Right hindlimb (tissue), 1 donor: Measurements from ENCODE around the gene TMEM163.

Experiments used
- DNase-seq: peaks from one replicate; pipeline ENCODE4 v3.0.0-alpha.2; 2018

The TMEM163 gene

DNA sequence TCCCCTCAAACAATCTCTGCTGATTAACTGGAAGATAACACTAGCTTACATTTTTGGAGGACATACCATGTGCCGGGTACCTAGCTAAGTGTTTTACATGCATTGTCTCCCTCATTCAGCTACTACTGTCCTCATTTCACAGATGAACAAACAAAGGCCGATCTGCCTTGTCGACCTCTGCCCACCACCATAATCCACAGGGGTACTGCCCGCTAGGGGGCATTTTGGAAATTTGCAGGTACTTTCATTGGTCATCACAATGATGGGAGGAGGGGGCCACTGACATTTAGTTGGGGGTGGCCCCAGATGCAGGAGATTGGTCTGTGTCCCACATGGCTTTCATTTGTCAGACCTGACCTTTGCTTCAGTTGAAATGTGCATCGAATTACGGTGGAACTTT lies 3.9 kb upstream of the TMEM163 start:
- no peak for DNase-seq

DNA sequence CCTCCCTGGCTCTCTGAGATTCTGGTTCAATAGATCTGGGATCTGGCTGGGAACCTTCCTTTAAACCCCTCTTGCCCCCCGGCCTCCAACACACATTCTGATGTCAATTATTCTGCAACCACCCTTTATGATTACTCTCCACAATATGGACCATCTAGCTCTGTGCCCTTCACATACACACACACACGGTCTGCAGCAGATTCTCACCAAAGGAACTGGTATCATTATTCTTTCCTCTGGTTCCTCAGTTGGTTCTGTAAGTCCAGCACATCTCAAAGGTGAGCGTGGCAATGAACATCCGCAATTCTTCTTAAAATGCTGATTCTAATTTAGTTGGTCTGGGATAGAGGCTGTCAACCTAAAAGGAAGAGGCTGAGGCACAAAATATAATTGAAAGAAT lies 2.8 kb upstream of the TMEM163 start:
- DNase-seq: no peak

DNA sequence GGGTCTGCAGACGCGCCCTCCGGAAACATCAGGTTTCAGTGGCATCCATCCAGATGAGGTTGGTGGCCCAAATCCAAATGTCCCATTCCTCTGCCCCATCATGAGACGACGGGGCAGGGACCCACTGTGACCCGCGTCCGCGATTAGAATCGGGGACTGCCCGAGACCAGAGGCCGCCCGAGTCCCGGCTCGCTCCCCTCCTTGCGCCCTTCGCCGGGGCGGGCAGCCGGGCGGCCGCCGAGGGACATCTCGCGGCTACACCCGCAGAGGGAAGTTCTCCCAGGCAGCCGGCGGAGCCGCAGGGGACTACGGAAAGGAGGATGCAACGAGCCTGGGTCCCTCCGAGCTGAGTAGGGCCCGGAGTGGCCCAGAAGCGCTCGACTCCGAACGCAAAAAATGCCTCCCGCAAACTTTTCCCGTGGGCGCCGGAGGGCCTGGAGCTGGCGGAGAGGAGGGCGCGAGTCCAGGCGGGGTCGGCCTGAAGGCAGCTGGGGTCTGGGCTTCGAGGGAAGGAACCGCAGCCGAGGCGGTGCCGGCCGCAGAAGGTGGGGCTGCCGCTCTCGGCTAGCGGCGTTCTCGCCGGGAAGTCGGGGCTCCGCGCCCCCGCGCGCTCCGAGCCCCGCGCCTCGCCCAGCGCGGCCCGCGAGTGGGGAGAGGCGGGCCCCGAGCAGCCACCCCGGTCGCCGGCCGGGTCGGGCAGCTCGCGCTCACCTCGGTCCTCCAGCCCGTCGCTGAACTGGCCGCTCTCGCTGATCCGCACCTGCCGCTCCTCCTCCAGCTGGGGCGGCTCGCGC lies 580 bp downstream of the TMEM163 start:
- DNase-seq: no peak

DNA sequence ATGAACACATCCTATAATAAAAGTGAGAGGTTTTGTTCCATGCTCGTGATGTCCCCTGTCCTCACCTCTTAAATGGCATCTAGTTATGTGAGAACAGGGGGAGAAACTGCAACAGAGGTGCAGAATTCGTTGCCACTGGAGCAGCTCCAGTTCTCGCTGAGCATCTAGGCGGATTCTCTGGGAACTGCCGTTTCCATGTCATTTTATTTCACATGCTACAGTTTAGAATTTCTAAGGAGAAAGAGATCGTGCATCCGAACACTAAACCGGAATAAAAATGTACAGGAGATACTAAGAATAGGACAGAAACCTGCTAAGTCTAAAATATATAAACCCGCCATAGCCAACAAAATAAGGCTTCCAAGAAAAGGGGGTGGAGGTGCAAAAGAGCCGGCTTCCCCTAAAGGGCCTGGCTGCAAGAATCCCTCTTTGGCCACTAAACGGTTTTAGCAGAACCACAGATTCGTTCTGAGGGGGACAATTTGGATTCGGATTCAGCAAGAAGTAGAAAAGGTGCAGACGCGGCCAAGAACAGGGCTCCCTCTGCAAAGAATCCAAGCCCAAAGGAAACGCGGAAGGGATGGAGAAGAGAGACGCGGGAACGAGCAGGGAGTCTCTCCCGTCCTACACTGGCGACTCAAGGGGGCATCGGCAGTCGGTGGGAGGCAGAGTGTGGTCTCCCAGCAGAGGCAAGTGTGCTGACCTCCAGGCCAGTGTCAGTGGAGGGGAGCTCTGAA lies 1.3 kb downstream of the TMEM163 start:
- no peak for DNase-seq

DNA sequence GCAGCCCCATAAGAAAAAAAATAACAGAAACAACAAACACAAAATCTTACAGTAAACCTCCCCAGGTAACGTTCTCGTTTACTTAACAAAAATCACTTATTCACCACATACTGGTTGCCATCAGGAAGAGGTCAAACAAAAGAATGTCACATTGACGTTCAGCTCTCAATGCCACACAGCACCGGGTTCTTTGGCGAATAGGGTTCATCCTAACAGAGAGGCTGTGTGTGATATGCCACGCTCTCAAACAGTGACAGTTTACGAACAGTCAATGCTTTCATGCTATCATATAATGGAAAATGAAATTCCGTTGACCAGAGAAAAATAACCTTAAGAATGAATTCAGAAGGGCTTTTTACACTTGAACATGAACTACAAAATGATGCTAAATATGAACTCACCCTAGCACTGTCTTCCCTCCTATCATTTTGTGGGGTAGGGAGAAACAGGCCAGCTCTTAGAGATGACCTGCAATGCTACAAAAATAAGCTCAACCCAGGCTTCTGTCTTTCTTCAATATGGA lies 2.0 kb downstream of the TMEM163 start:
- DNase-seq: no peak

DNA sequence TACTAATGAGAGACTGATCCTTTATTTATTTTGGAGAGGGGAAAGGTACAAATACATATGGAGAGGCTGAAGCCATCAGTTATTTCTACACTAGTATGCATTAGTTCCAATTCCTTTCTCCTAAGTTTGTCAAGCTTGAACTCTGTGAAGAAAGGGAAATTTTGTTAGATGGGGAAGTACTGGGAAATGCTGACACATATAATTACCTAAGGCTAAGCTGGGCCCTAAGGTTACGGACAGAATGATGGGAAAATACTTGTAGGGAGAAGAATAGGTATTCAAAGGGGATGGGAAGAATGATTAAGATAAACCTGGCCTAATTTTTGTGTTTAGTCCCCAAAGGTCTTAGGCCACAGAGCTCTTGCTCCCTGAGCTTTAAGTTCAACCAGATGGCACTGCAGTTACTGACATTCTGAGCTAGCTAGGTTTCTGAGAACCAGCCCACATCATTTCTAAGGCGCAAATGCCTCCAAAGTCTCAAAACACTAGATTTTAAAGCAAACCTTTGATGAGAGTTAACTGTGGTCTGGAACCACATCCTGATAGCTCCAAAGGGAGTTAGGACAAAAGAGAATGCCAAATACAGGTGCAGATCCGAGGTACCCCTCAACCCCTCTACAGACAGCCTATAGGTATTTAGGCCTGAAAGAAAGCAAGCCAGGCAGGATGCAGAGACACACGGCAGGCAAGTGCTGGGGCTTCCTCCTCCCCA lies 2.7 kb downstream of the TMEM163 start:
- DNase-seq: no peak

DNA sequence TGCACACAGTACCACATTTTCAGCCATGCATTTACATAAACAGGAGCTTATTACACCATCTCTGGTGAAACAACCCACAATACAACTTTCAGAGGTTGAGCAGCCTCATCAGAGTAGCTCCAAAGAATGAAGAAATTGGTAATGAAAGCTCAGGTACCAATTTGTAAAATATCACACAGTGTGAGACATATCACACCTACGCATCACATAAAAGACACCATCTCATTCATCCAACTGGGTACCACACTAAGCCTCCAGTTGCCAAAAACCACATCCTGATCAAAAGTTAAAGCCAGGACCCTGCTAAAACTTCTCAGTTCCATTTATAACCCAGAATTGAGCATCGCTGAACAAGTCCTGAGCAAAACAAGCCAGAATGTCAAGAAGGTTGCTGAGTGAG lies 4.6 kb downstream of the TMEM163 start:
- DNase-seq: no peak

DNA sequence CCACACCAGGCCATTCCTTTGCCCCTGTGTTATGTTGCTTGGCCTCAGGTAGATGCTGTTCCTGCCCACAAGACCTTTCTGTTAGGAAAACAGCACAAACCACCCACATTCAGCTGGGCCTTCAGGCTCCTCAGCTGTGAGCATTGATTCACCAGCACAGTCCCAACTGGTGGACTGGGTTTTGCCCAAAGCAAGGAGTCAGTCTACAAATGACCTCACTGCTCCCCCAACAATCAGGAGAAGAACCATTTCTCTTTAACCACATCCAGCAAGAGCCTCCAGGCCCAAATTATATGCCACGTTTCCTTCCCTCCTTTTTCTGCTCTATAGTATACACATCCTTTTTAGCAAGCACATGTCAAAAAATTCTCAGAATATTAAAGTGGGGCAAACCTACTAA lies 5.2 kb downstream of the TMEM163 start:
- DNase-seq: no peak

DNA sequence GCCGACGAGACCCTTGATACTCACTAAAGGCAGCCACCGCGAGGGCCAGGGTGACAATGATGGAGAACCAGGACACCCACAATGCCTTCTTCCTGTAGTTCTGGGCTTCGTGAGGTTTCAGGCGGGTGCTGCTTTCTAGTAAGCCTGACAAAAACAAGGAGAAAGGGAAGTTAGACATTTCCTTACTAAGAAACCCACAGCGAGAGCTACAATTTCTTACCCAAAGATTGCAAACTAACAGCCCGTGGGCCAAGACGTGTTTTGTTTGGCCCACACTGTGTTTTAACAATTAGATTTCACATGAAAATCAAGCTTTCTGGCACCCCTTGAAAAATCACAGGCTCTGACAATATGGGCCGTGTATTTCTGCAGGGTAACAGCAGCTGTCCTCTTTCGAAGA lies 5.6 kb downstream of the TMEM163 start:
- DNase-seq: no peak

DNA sequence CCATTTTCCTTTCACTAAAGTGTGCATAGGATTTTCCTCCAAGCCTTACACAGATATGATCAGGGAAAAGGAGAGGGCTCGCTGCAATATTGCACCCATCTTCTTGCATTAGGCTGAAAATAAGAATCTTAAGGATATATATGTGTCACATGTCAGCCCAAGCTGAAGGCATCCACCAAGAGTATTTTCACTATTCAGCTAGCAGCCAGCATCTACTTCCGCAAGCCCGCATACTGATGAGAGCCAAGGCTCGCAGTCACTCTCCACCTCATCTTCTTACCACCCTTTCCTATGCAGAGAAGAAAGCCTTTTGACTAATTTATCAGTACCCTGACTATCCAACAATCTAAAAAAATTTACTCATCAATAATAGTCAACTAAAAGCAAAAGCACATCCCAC lies 6.1 kb downstream of the TMEM163 start:
- DNase-seq: no peak

DNA sequence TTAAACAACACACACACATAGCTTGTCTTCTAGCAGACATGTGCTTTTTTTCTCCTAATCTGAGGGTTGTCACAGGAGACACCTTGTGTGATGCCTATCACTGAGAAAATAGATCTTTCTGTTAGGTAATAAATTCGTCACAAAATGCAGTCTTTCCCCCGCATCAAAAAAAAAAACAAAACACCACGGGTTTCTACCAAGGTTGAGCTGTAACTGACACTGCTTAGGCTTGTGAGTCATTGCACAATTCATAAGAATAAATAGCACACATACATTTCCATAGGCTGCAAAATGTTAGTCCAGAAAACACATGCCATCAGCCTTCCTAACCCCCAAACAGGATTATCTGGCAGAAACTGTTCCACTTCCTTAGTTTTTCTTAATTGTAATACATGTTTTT lies 6.5 kb downstream of the TMEM163 start:
- no peak for DNase-seq

DNA sequence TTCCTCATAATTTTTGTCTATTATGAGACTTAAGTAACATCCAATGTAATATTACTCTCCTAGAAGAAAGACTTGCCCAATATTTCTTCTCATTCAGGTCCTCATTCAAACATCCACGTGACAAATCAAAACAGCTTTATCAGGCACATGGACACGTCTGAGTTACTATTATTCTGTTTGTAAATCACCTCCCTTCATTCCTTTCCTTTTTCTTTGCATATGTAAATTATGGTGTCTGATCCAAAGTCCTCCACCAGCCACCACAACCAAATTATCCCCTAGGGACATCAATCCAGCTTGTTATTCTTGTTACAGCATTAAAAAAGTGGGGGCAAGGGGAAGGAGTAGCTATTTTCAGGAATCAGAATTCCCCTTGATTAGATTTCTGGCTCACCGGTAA lies 7.1 kb downstream of the TMEM163 start:
- DNase-seq: no peak

DNA sequence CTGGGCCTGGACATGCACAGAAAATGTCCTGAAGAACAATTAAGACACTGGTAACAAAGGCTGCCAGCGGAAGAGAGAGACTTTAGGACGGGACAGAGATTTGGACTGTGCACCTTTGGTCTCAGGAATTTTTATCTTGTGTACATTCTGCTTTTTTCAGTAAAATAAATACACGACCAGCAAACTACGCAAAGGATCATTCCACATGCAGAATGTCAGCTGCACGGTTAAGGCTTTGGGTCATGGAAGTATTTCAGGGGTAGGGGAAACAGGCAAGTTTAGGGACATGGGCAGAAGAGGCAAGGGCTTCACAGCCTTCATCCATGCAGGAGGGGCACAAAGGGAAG lies 11.5 kb downstream of the TMEM163 start:
- DNase-seq: no peak

DNA sequence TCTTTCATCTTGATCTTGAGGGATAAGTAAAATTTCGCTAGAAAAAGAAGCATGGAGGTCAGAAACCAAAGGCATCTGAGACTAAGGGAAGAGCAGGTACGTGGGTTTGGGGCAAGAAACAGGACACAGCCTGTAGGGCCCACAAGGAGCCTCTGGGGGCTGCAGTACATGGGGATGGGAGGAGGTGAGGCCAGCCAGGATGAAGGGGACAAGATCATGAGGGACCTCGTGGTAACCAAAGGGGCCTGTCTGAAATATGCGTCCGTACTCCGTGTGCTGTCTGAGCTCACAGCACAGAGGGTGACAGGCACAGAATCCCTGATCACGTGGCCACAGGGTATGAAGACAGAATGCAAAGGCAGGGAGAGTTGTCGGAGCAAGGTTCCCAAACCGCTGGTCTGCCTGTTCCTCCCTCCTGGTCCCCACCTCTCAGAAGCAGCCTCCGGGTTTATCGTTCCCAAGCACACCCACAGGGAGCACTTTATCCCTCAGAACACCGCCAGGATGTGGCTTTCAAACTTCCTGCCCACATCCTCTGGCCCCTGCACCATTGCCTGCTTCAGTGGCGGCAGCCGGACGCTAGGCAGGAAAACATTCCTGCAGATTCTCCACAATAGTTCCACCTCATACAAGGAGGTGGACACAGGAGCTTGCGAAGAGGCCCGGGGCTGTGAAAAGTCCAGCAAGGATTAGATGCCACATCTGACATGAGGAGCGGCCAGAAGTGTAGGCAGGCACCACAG lies 12.0 kb downstream of the TMEM163 start:
- DNase-seq: no peak

DNA sequence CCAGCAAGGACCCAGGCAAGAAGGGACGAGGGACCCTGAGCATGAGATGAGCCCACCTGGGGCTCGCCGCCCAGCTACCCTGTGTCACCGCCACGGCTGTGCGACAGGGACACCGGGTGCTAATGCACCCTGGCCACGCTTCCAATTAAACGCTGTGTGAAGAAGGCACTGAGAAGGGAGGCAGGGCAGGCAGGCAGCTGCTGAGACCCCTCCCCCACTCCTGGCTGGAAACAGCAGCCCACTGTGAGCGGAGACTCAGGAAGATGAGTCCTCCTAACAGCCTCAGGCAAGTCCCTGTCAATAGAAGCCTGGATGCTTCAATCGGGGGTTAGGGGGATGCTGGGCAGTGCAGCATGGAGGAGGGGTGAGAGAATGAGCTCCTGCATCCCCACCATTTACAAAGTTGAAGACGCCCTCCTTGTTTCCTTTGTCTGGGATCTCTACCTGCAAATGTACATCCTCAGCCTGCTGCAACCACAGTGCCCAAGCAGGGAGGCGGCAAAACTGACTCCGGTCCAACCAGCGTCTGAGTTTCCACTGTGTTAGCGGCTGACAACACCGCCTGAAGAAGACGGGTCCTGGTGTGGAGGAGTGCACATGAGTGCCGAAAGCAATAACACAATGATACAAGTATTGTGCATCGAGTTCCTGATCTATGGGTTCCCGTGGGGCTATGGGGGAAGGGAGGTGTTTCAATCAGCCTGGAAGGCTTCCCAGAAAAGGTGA lies 12.8 kb downstream of the TMEM163 start:
- no peak for DNase-seq

DNA sequence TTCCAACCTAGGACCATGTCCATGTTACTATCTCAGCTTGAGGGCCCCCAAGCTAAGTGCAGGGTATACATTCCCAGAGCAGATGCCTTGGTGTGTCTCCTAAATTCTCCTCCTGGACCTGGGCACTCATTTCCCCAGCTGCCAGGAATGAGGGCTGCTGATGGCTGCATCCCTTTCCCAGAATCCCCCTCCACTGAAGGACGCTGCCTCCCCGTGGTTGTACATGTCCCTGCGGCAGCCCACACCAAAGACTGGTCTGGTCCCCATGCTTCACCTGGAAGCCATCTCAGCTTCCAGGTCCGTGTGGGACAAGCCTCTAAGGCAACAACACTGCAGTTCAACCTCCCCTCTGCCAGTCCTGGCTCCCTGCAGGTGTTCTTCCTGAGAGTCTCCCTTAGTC lies 14.6 kb downstream of the TMEM163 start:
- no peak for DNase-seq

DNA sequence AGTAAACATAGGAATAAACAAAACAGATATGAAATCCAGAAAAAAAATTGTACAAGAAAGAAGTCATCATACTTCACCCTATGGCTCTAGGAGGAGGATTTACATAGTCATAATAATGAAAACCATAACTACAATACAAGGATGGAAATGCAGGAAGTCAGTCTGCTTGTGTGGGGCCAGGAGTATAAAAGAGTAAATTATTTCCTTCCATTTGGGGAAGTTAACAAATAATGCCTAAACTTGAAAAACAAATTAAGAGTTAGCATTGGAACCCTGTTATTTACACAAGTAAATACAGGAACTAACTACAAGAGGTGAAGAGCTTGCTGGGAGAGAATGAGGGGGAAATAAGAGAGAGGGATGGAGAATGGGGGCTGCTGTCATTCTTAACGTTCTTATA lies 15.4 kb downstream of the TMEM163 start:
- no peak for DNase-seq

DNA sequence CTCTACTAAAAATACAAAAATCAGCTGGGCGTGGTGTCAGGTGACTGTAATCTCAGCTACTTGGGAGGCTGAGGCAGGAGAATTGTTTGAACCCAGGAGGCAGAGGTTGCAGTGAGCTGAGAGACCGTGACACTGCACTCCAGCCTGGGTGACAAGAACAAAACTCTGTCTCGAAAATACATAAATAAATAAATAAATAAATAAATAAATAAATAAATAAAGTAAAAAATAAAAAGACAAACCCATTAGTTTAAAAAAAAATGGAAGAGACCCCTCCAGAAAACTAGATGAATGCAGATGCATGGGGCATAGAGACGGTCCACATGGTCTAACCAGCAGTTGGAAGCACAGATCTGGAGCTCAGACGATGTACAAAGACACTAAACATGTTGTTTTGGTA lies 18.1 kb downstream of the TMEM163 start:
- DNase-seq: no peak

DNA sequence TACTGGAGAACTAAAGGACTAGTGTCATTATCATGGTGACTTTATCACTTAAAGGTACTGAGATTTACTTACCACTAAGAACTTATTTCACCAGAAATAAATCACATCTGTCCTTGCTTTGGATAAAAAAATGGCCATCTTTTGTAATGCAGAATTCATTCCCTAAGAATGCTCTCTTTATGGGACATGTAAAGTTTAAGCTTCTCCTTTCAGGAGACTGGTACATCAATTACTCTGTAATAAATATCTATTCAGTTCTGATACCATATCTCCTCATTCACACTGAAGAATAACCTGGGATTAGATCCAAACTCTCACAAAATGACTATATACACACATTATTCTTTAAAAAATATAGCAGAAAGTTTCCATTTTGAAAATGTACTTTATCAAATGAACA lies 24.4 kb downstream of the TMEM163 start:
- no peak for DNase-seq

DNA sequence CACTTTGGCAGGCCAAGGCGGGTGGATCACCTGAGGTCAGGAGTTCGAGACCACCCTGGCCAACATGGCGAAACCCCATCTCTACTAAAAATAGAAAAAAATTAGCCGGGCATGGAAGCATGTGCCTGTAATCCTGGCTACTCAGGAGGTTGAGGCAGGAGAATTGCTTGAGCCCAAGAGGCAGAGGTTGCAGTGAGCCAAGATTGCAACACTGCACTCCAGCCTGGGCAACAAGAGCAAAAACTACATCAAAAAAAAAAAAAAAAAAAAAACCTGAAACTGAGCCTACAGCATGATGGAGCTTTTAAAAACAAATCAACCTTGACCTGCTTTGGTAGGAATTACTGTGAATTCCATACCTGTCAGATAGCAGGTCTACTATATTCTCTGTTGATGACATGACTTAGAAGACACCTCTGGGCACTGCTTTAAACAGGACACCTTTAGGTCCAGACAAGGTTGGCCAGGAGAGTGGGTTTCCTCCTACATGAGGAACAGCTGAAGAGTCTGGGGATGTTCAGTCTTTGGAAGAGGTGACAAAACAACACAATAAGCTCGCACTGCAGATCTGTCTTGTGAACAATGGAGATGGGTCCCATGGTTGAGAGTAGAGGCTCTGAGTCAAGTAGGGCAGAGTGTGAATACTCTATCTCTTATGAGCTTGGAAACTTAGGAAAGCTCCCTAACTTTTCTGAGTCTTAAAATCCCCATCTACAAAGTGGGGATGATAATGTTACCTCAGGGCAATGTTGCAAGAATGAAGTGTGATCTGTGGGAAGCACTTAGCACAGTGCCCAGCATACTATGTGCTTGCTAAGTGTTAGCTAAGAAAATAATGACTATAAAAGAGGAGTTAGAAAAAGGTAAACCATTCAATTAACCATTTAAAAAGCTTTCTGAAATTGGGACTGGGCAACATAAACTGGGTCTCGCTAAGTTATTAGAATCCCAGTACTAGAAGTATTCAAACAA lies 25.2 kb downstream of the TMEM163 start:
- DNase-seq: no peak

DNA sequence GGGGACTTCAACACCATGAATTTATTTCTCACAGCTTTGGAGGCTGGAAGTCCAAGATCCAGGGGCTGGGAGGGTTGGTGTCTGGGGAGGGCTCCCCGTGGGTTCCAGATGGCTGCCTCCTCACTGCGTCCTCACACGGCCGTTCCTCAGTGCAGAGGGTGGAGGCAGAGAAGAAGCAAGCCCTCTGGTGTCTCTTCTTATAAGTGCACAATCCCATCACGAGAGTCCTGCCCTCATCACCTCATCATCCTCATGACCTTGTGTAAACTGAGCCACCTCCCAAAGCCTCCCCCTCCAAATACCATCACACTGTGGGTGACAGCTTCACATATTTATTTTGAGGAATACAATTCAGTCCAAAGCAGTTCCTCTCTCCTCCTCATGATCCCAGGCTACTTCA lies 26.3 kb downstream of the TMEM163 start:
- DNase-seq: no peak
